GM15510 (cell line): ENCODE data around the gene CDK6.

Experiments
- POLR2A ChIP-seq: IDR thresholded peaks from 3 replicates; pipeline ENCODE4 v1.6.1; 2011; ENCODE audit warnings: borderline replicate concordance; ENCODE audit not compliant: insufficient read length; ENCODE audit errors: extremely low read depth

CDK6 gene

DNA sequence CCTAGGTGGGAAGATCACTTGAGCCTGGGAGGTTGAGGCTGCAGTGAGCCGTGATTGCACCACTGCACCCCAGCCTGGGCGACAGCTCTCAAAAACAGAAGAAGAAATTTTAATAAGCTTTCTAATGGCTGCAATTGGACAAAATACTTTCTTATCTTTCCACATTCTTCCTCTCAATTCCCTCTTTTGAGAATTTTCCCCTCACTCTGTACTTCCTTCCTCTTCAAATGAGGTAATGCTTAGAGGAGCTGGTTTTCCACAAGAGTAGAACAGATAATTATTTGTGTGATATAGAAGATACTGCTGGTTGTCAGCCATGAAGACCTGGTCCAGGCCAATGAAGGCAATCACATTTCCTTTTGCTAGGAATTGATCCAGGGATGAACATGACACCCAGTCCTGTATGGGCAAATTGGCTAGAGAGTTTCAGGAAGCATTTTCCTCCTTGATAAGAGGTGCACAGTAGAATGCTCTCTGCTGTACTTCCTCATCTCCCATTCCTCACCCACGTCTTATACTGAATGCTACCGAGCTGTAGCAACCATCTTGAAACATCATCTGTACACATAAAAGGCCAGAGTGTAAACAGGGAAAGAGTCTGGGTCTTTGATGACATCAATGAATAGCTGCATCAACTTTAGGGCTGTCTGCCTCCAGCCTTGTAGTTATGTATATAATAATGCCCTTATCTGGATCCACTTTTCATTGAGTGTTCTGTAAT lies 103.9 kb downstream of the CDK6 start:
- no peak for TF ChIP-seq POLR2A

DNA sequence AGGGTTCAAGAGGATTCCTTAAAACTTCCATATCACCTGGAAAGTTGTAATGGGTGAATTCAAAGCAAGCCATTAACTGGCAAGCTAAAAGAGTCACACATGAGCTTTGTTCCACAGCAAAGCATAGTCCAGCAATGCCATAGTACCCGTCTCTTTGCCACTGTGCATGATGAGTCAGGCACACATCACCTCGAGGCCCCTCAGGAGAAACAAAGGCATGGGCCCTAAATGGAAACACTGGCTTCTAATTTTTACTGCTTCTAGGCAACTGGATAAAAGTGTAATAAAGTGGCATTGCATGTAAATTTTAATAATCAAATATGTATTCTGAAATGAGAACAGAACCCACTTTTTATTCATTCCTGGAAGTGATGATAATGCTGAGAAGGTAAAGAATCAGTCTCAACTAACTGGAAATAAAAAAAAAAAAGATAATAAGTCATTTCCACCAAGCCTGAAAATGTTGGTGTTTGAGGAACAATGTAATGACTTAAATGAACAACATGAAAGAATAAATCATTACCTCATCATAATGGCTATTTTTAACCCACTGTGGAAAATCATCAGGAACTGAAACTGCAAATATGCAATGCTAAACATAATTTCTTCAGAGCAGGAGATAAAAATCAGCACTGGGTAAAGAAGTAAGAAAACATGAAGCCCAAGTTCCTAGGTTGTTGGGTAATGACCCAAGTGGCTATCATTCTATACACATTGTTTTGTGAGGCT lies 104.9 kb downstream of the CDK6 start:
- no peak for TF ChIP-seq POLR2A

- TF ChIP-seq POLR2A = no peak
Observed at GRCh38 chr7:92730808-92731207, 105.6 kb downstream of the CDK6 start.

GRCh38 chr7:92729751-92730150 lies 106.6 kb downstream of the CDK6 start:
- TF ChIP-seq POLR2A = no peak

DNA sequence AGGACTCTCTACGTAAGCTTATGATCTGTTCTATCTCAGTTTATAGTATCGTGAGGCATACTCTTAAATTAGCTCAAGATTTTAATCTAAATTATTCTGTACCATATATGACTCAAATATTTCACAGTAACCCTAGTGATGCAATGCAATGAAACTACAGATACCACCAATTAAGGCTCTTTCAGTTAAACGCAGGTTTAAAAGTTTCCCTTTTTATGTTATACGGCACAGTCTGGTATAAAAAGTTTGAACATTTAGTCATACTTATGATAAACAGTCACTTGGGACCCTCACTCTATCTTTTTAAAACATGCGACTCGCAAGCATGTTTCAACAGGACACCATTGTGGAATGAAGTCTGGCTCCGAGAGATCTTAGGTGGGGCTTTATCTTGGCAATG lies 107.2 kb downstream of the CDK6 start:
- no peak for TF ChIP-seq POLR2A

DNA sequence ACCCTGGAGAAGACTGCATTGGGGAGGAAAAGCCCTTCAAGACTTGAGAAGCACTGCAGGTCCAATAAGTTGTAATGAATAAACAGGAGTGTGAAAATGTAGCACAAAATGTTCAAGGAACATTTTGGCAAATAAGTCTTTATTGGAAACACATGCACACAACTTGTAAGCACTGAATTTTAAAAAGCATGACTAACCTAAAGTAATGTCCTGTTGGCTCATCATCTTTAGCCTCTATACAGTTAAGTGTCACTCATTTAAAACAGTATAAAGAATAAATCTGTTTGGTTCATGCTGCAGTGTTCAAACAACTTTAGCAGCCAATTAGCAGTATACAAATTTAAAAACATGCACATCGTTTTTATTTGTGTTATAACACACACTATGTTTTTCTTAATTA lies 108.6 kb downstream of the CDK6 start:
- TF ChIP-seq POLR2A = no peak

DNA sequence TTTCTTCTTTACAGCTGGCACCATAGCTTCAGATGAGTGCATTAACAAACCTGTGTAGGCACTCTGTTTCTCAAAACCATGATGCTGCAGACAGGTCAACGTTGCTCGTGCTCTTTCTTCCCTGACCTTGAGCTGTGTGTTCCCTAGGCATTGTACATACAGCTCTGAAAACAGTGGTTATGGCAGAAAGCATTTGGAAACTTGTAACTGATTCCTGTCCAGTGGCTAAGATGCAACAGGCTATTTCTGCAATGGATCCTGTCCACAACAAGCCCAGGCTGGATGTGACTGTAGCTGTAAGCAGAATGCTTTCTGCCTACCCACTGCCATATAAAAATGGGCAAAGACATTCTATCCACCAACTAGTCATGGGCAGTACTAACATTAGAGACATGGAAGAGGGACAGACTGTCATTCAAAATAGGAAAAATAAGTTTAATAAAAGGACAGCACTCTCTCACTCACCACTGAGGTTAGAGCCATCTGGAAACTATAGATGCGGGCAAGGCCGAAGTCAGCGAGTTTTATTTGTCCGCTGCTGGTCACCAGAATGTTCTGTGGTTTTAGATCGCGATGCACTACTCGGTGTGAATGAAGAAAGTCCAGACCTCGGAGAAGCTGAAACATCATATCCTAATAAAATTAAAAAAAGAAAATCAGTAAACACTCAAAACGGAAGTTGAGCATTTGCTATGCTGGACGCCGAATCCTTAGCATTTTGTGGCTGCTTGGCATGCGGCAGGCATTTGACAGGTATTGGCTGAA lies 111.0 kb downstream of the CDK6 start:
- TF ChIP-seq POLR2A = no peak

DNA sequence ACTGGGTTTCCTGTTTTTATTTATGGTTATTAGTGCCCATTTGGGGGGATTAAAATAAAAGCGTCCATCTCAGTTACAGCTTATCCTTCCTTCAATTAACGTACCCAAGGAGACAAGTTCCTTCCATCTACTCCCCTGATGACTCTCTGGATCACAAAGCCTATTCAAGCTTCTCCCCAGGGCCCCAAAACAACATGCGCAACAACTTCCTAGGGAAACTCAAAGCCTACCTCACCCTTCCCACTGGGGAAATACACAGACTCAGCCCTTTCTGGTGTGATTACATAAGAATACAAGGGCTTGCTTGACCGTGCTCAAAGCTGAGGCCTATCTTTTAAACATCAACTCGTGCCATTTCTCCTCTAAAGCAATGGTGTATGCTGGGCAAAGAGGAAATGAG lies 112.4 kb downstream of the CDK6 start:
- TF ChIP-seq POLR2A = no peak

- TF ChIP-seq POLR2A = no peak
Observed at GRCh38 chr7:92723205-92723604, 113.2 kb downstream of the CDK6 start.

GRCh38 chr7:92722541-92722940 lies 113.8 kb downstream of the CDK6 start:
- no peak for TF ChIP-seq POLR2A

- no peak for TF ChIP-seq POLR2A
Observed at GRCh38 chr7:92720604-92721350, 115.6 kb downstream of the CDK6 start.

DNA sequence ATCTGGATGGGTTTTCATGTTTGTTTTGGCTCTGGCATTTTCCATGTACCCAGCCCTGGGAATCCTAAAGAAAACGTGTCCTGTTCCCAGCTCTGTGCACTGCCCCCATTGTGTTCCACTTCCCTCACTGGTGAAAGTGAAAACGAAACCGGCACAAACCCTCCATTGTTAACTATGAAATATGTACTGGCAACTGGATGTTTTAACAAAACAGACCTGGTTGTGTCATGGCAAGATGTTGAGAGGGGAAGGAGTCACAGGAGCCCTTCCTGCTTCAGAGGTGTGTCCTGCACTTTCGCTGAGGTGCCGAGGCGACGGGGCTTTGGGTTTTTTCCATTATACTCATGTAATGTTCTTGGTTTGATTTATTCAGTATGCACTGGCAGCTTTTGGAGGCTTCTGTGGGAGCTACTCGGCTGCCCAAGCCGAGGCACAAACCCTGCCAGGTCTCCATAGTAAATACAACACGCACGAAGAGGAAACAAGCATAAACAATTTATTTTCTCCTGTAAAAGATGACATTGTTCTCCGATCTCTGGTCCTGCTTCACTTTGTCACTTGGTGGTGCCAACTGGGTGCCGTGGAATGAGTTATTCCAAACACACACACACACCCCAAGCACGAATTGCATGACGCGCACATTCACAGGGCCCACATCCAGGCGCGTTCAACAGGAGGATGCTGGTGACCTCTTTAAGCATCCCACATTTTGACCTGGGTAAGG lies 118.2 kb downstream of the CDK6 start:
- TF ChIP-seq POLR2A = no peak

GRCh38 chr7:92717623-92717992 lies 118.8 kb downstream of the CDK6 start:
- no peak for TF ChIP-seq POLR2A
